Naive thymus-derived CD4-positive, alpha-beta T cell (primary cell): Measurements from ENCODE around the gene BCR. TPM values are rescaled to one million over a fixed set of nuclear protein-coding genes. Genes with fewer than 3 reads are reported as not detected.

Experiments
- ATAC-seq: fragments of 150-1000 bp; cut with Tn5 transposase; 2 replicates; pipeline ENCODE4 v1.10.0; 2021; ENCODE audit warnings: mild to moderate bottlenecking, moderate library complexity
- CTCF ChIA-PET: fragments of 350-600 bp; sonication (Branson Sonifier 250); formaldehyde crosslinking; loops from one replicate; lab custom pipeline; 2021; ENCODE audit warnings: antibody characterized with exemption; lab: Charles Lee
- POLR2A ChIA-PET: fragments of 350-600 bp; sonication (Branson Sonifier 250); formaldehyde crosslinking; loops from one replicate; lab custom pipeline; 2021; ENCODE audit warnings: antibody characterized with exemption, inconsistent platforms; lab: Charles Lee
- DNase-seq, 9 donors: peaks; one replicate each; pipeline versions ENCODE4 v3.0.0 to v3.0.0-alpha.2; 2020 to 2022; ENCODE audit warnings: mixed read lengths in 1 of 9
- H3K27ac ChIP-seq: one replicate; pipeline ENCODE4 v1.7.0; 2013; ENCODE audit warnings: mild to moderate bottlenecking, low read depth, low read length, moderate library complexity
- H3K27me3 ChIP-seq, 2 donors: one replicate each; pipeline ENCODE4 v1.7.0; 2013; ENCODE audit warnings: low read length in 2 of 2, mild to moderate bottlenecking in 2 of 2, moderate library complexity in 2 of 2; ENCODE audit not compliant: control insufficient read depth in 2 of 2, insufficient read depth in 2 of 2
- H3K36me3 ChIP-seq, 3 experiments: 1 replicate in 2 of 3; 2 replicates in 1 of 3; pipeline ENCODE4 v1.7.0; 2013; ENCODE audit warnings: low read length in 3 of 3, mild to moderate bottlenecking in 3 of 3, moderate library complexity in 1 of 3; ENCODE audit not compliant: insufficient read depth in 3 of 3, control insufficient read depth in 2 of 3
- H3K4me1 ChIP-seq, 2 donors: one replicate each; pipeline ENCODE4 v1.7.0; 2013; ENCODE audit warnings: low read length in 2 of 2, mild to moderate bottlenecking in 2 of 2, moderate library complexity in 1 of 2; ENCODE audit not compliant: control insufficient read depth in 2 of 2, insufficient read depth in 2 of 2
- H3K4me3 ChIP-seq: 2 replicates; pipeline ENCODE4 v1.7.0; 2013; ENCODE audit warnings: mild to moderate bottlenecking, low read length
- H3K9me3 ChIP-seq, 3 experiments: 1 replicate in 2 of 3; 2 replicates in 1 of 3; pipeline ENCODE4 v1.7.0; 2013; ENCODE audit warnings: low read length in 3 of 3; ENCODE audit not compliant: control insufficient read depth in 2 of 3
- H3K27ac Mint-ChIP-seq, 9 donors: one replicate each; pipeline ENCODE4 v1.8.0; 2020 to 2022; ENCODE audit warnings: mixed read lengths in 9 of 9, mild to moderate bottlenecking in 8 of 9, moderate library complexity in 5 of 9, inconsistent platforms in 2 of 9
- H3K27me3 Mint-ChIP-seq, 5 donors: one replicate each; pipeline ENCODE4 v1.8.0; 2021 to 2022; ENCODE audit warnings: mixed read lengths in 5 of 5, mild to moderate bottlenecking in 1 of 5
- H3K36me3 Mint-ChIP-seq, 5 donors: one replicate each; pipeline ENCODE4 v1.8.0; 2020 to 2022; ENCODE audit warnings: mixed read lengths in 5 of 5, mild to moderate bottlenecking in 3 of 5, inconsistent platforms in 1 of 5
- H3K4me1 Mint-ChIP-seq, 7 donors: one replicate each; pipeline ENCODE4 v1.8.0; 2020 to 2022; ENCODE audit warnings: mixed read lengths in 7 of 7, mild to moderate bottlenecking in 3 of 7, inconsistent platforms in 1 of 7
- H3K4me3 Mint-ChIP-seq, 10 donors: one replicate each; pipeline ENCODE4 v1.8.0; 2020 to 2022; ENCODE audit warnings: mild to moderate bottlenecking in 10 of 10, mixed read lengths in 10 of 10, moderate library complexity in 6 of 10, inconsistent platforms in 2 of 10
- H3K9me3 Mint-ChIP-seq, 11 donors: one replicate each; pipeline ENCODE4 v1.8.0; 2020 to 2022; ENCODE audit warnings: mixed read lengths in 11 of 11, mild to moderate bottlenecking in 4 of 11, inconsistent platforms in 1 of 11, moderate library complexity in 1 of 11
- intact Hi-C, 2 donors: fragments of 100-400 bp; cut with micrococcal nuclease; formaldehyde crosslinking; loops; one replicate each; pipeline ENCODE4 v1.15.1; 2023
- polyA plus RNA-seq, 2 donors: library from polyadenylated mRNA; unstranded; fragments of 300-500 nt; fragmentation: Illumina TruSeq; gene quantifications; one replicate each; pipeline ENCODE4 v1.2.3, GENCODE V29; 2021
- total RNA-seq, 6 experiments: library from RNA in 5 of 6; stranded (reverse) in 5 of 6; gene quantifications; 1 replicate in 5 of 6; 2 replicates in 1 of 6; pipeline ENCODE4 v1.2.3 and lab custom pipeline; 2021 to 2026

Gene BCR
- total and polyA plus RNA-seq, 7 experiments from 2014 or later, result 6.1 to 103 (median 83.8) TPM

GRCh38 chr22:23166841-23167616, 13.3 kb upstream of the BCR start:
- ChIA-PET CTCF (interaction anchor here (0.6 kb wide), 1 partner anchor 221 kb away, joined by 5 read pairs; no protein-coding TSS in a partner anchor), POLR2A (no interaction called here)
- H3K27me3 ChIP-seq, result no peaks in the 10 kb centered on the region
- H3K27ac ChIP-seq, result no peak overlapping the region
- H3K27me3 Mint-ChIP-seq, result no peaks in the 10 kb centered on the region
- H3K36me3 ChIP-seq, result no peaks in the 10 kb centered on the region
- DNase-seq, result no peak
- intact Hi-C loops, result no loop called here
- H3K4me3 Mint-ChIP-seq, result no peak overlapping the region
- H3K4me3 ChIP-seq, result no peak overlapping the region
- H3K4me1 Mint-ChIP-seq, result no peaks in the 10 kb centered on the region
- peaks cover 0 to 3% (median 0%) of the 10 kb centered on the region in 11 donors for H3K9me3 Mint-ChIP-seq
- ATAC-seq, result no peak
- no peaks in the 10 kb centered on the region for H3K4me1 ChIP-seq
- H3K27ac Mint-ChIP-seq, result no peak overlapping the region
- no peaks in the 10 kb centered on the region for H3K36me3 Mint-ChIP-seq
- no peaks in the 10 kb centered on the region for H3K9me3 ChIP-seq

DNA sequence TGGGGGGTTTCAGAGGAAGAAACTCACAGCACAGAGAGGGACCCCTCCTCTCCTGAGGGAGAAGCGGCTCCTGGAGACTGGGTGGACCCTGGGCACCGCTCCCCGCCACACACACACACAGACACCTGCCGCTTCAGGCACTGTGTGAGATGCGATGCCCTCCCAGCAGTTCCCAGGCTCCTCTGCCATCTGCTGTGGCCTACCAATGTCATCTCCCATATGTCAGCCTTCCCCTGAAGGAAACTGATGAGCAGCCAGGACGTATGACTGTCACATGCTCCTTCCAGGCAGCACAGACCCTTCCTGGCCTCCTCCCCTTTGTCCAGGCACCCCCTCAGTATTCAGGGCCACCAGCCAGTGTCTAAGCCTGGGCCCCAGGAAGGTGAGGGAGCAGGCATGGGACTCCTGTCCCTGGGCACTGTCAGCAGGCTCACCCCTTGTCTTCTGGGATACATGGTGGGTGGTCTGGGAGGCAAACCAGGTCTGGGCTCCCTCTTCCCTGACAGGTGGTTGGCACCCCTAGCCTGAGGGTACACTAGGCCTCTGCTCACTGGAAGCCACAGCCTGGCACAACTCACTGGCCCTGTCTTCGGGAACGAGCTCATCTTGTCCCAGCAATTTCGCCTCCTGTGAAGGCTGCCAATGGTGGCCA, 11.8 kb upstream of the BCR start:
- no peak overlapping the region for H3K27ac ChIP-seq
- Mint-ChIP-seq H3K4me1 (peaks cover 0 to under 1% (median 0%) of the 10 kb centered on the region in 7 donors), H3K27ac (peak overlapping the region in 1 of 9 donors; percentile 41), H3K4me3 (no peak overlapping the region), H3K27me3 (no peaks in the 10 kb centered on the region), H3K9me3 (peaks cover 0 to 3% (median 0%) of the 10 kb centered on the region in 11 donors), H3K36me3 (no peaks in the 10 kb centered on the region)
- no peak overlapping the region for H3K4me3 ChIP-seq
- no peak for ATAC-seq
- H3K36me3 ChIP-seq, result no peaks in the 10 kb centered on the region
- CTCF ChIA-PET, result interaction anchor here (0.9 to 1.0 kb wide), 3 partner anchors 9 to 122 kb away, joined by 3 read pairs; no protein-coding TSS in a partner anchor
- intact Hi-C loops, result no loop called here
- H3K27me3 ChIP-seq, result no peaks in the 10 kb centered on the region
- POLR2A ChIA-PET, result no interaction called here
- no peaks in the 10 kb centered on the region for H3K4me1 ChIP-seq
- H3K9me3 ChIP-seq, result no peaks in the 10 kb centered on the region
- no peak for DNase-seq

- no peaks in the 10 kb centered on the region for H3K36me3 Mint-ChIP-seq
- ATAC-seq (no peak), DNase-seq (no peak)
- no peaks in the 10 kb centered on the region for H3K27me3 ChIP-seq
- ChIA-PET POLR2A (no interaction called here), CTCF (interaction anchor here (0.9 to 1.0 kb wide), 3 partner anchors 9 to 121 kb away, joined by 3 read pairs; no protein-coding TSS in a partner anchor)
- peaks cover 0 to 3% (median 0%) of the 10 kb centered on the region in 11 donors for H3K9me3 Mint-ChIP-seq
- intact Hi-C loops, result no loop called here
- peak overlapping the region in 2 of 9 donors; percentile 41 to 66 for H3K27ac Mint-ChIP-seq
- H3K4me3 Mint-ChIP-seq, result no peak overlapping the region
- peaks cover 2 to 5% (median 3%) of the 10 kb centered on the region in 7 donors for H3K4me1 Mint-ChIP-seq
- H3K36me3 ChIP-seq, result no peaks in the 10 kb centered on the region
- no peak overlapping the region for H3K4me3 ChIP-seq
- H3K27ac ChIP-seq, result no peak overlapping the region
- no peaks in the 10 kb centered on the region for H3K9me3 ChIP-seq
- H3K4me1 ChIP-seq, result no peaks in the 10 kb centered on the region
- H3K27me3 Mint-ChIP-seq, result no peaks in the 10 kb centered on the region
Measured at GRCh38 chr22:23169043-23169406, 11.3 kb upstream of the BCR start.

GRCh38 chr22:23175817-23176644, 4.3 kb upstream of the BCR start:
- H3K36me3 ChIP-seq, result no peaks in the 10 kb centered on the region
- H3K9me3 Mint-ChIP-seq, result peaks cover 0 to 14% (median 0%) of the 10 kb centered on the region in 11 donors
- peak overlapping the region in 2 of 10 donors; percentile 6 to 40 for H3K4me3 Mint-ChIP-seq
- intact Hi-C loops, result loop anchor here in 1 of 2 donors (2.0 kb wide), 1 partner anchor 29 kb away; no protein-coding TSS in a partner anchor
- ATAC-seq (no peak), DNase-seq (peak in 2 of 9 donors; percentile 23 to 28)
- ChIA-PET POLR2A (interaction anchor here (0.6 to 1.1 kb wide), 2 partner anchors 10 to 74 kb away, joined by 4 to 5 read pairs; no protein-coding TSS in a partner anchor), CTCF (interaction anchor here (0.6 to 6.8 kb wide), 8 partner anchors 32 to 210 kb away, joined by 3 to 69 read pairs (median 5); partner anchors contain the start of gene RAB36)
- peaks cover 26 to 41% (median 34%) of the 10 kb centered on the region in 7 donors for H3K4me1 Mint-ChIP-seq
- peaks cover 0 to 2% (median 0%) of the 10 kb centered on the region in 5 donors for H3K27me3 Mint-ChIP-seq
- H3K4me3 ChIP-seq, result no peak overlapping the region
- H3K9me3 ChIP-seq, result no peaks in the 10 kb centered on the region
- peak overlapping the region in 6 of 9 donors; percentile 26 to 86 (median 65) for H3K27ac Mint-ChIP-seq
- peaks cover 16 to 35% of the 10 kb centered on the region in 2 donors for H3K4me1 ChIP-seq
- H3K27me3 ChIP-seq, result no peaks in the 10 kb centered on the region
- peaks cover 0 to 12% (median 0%) of the 10 kb centered on the region in 5 donors for H3K36me3 Mint-ChIP-seq
- no peak overlapping the region for H3K27ac ChIP-seq

DNA sequence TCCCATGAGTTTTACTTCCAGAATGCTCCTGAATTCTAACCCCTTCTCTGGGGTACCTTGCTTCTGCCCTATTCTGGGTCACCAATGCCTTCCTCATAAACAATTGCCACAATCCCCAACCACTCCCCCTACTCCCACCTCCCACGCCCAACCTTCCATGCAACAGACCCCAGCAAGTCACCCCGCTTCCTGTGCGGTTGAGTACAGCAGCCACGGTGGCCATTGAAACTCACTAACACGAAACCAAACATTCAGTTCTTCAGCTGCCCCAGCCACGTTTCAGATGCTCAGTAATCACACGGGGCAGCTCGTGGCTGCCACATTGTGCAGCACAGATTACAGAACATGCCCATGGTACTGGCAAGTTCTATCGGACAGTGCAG, 3.7 kb upstream of the BCR start:
- ChIA-PET POLR2A (interaction anchor here (0.6 to 0.7 kb wide), 2 partner anchors 11 to 91 kb away, joined by 3 to 5 read pairs; no protein-coding TSS in a partner anchor), CTCF (interaction anchor here (0.6 to 6.8 kb wide), 7 partner anchors 32 to 210 kb away, joined by 3 to 69 read pairs (median 5); partner anchors contain the start of gene RAB36)
- no peak for ATAC-seq
- H3K9me3 Mint-ChIP-seq, result peaks cover 0 to 14% (median 0%) of the 10 kb centered on the region in 11 donors
- no peak for DNase-seq
- H3K4me1 ChIP-seq, result peaks cover 16 to 35% of the 10 kb centered on the region in 2 donors
- H3K27me3 Mint-ChIP-seq, result peaks cover 0 to 2% (median 0%) of the 10 kb centered on the region in 5 donors
- H3K27ac ChIP-seq, result no peak overlapping the region
- peaks cover 26 to 41% (median 34%) of the 10 kb centered on the region in 7 donors for H3K4me1 Mint-ChIP-seq
- peaks cover 0 to 12% (median 0%) of the 10 kb centered on the region in 5 donors for H3K36me3 Mint-ChIP-seq
- intact Hi-C loops, result no loop called here
- no peaks in the 10 kb centered on the region for H3K36me3 ChIP-seq
- H3K4me3 Mint-ChIP-seq, result peak overlapping the region in 3 of 10 donors; percentile 6 to 40 (median 6)
- no peaks in the 10 kb centered on the region for H3K27me3 ChIP-seq
- H3K9me3 ChIP-seq, result no peaks in the 10 kb centered on the region
- H3K27ac Mint-ChIP-seq, result peak overlapping the region in 5 of 9 donors; percentile 26 to 86 (median 60)
- H3K4me3 ChIP-seq, result no peak overlapping the region
